Fibroblast of pulmonary artery (primary cell): Measurements from ENCODE around the gene LOXHD1.

Experiments
- DNase-seq: peaks from one replicate; pipeline ENCODE4 v3.0.0-alpha.2; 2010; ENCODE audit warnings: low read depth
- H3K4me3 ChIP-seq: replicated peaks from 2 replicates; pipeline ENCODE4 v1.5.1; 2011; ENCODE audit warnings: low read depth, mild to moderate bottlenecking, control low read depth, low read length, moderate library complexity
- TF ChIP-seq, protein P1 (sequence below): IDR thresholded peaks from 2 replicates; pipeline ENCODE4 v1.5.1; 2011; ENCODE audit warnings: mild to moderate bottlenecking, control low read depth, low read length, inconsistent platforms; ENCODE audit errors: missing control alignments

The LOXHD1 gene

DNA sequence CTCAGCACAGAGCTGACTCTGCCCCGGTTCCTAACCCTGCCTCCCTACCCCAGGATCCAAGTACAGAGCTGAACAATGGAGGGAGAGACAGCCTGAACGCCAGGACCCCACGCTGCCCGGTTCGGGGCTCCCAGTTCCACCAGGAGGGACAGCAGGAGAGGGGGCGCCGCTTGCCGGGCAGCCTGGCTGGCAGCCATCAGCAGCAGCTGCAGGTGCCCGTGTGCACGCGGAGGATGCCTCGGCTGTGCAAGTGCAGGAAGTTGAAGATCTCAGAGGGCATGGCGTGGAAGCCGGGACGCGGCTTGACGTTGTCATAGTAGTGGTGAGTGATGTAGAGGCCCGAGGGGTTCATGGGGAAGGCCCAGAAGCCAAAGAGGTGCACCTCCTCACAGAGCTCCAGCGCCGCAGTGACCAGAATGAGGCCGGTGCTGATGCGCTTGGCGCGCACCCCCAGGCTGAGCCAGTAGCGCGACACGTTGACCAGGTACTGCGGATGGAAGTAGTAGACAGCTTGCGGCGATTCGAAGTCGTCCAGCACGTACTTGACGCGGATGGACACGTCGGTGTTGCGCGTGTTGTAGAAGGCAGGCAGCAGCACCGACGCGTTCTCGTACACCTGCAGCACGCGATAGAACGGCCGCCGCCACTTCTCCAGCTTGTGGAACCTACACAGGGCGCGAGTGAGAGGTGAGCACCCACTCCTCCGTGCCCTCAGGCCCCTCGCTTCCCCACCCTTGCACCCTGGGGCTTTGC lies 23.0 kb upstream of the LOXHD1 start:
- no peak overlapping the region for H3K4me3 ChIP-seq
- TF ChIP-seq, protein P1, sequence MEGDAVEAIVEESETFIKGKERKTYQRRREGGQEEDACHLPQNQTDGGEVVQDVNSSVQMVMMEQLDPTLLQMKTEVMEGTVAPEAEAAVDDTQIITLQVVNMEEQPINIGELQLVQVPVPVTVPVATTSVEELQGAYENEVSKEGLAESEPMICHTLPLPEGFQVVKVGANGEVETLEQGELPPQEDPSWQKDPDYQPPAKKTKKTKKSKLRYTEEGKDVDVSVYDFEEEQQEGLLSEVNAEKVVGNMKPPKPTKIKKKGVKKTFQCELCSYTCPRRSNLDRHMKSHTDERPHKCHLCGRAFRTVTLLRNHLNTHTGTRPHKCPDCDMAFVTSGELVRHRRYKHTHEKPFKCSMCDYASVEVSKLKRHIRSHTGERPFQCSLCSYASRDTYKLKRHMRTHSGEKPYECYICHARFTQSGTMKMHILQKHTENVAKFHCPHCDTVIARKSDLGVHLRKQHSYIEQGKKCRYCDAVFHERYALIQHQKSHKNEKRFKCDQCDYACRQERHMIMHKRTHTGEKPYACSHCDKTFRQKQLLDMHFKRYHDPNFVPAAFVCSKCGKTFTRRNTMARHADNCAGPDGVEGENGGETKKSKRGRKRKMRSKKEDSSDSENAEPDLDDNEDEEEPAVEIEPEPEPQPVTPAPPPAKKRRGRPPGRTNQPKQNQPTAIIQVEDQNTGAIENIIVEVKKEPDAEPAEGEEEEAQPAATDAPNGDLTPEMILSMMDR: no peak
- DNase-seq: no peak

DNA sequence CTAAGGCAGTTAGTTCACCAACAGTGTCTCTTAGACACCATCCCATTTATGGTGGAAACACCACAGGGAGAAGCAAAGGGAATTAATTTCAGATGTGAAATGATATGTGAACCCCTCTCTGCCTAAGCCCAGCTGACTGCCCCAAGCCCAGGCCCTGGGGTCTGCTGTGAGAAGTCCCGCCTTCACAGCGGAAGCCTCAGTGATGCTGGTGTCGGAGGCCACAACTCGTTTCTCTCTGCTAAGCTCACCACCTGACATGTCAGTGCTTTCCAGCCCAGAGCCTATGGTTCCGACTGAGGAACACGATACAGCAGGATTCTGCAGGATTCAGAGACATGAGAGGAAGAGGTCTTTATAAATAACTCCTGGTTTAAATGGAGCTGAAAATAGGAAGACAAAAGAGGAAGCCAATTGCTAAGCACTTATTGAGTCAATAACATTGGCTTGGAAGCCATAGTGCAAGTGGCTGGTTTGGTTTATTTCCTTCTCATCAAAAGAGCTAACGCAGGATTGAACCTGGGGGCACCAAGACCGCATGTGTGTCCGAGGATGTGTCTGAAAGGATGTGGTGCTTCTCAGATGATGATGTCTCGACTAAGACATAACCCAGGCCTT lies 21.9 kb upstream of the LOXHD1 start:
- DNase-seq: no peak
- H3K4me3 ChIP-seq: no peak overlapping the region
- TF ChIP-seq, protein P1: no peak

DNA sequence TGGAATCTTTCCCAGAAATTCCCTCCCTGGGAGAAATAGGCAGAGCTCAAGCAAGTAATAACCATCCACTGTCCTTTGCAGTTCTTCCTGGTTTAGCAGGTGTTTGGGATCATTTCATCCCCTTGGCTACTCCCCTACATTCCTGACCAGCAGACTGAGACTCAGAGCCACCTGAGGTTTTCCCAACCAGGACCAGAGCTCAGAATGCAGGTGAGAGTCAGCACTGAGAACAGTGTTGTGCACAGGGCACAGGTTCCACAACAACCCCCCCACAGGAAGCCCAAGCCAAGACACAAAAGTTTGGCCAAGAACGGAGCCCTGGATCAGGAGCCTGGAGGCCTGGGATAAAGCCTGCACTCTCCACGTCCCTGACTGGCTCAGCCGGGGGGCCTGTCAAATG lies 21.0 kb upstream of the LOXHD1 start:
- H3K4me3 ChIP-seq: no peak overlapping the region
- TF ChIP-seq, protein P1: no peak
- DNase-seq: no peak

DNA sequence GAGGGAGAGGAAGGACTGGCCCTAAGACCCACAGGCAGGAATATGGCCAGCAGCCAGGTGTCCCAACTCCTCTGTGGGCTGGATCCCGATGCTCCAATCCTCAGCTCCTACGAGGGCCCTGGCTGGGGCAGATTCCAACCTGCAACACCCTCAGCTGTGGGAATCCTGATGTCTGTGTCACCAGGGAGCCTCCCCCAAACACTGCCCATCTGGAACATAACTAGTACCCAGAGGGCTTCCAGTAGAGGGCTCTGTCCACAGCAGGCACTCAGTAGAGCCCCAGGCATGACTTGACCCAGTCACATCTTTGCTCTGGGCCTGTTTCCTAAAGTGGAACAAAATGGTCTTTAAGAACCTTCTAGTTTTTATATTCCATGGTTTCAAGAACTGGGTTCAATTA lies 20.6 kb upstream of the LOXHD1 start:
- DNase-seq: no peak
- no peak overlapping the region for H3K4me3 ChIP-seq
- TF ChIP-seq, protein P1: no peak

DNA sequence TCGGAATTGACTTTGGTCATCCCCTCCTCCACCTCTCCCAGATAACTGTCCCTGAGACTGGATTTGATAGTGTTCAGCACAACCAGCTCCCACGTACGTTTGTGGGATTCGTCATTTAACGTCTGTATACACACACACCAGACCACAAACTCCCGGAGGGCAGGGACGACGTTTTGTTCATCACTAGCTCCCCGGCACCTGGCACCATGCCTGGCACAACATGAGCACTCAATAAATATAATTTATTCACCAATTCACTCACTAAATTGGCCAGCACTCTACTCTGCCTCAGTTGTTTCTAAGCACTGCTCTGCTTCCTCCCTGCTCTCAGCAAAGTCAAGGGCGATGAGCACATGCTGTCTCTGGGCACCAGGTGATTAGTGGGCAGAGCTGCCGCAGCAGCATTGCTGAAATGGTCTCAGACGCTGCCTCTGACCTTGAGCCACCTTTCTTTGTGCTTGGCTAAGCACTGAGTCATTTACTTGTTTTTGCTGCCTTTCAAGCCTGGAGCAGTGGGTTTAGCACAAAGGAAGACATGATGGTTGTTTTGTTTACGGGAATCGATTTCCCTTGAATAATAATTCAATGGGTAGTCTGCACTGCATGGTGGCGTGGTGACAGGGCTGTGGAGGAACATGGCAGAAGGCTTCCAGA lies 19.3 kb upstream of the LOXHD1 start:
- DNase-seq: no peak
- TF ChIP-seq, protein P1: no peak
- no peak overlapping the region for H3K4me3 ChIP-seq

DNA sequence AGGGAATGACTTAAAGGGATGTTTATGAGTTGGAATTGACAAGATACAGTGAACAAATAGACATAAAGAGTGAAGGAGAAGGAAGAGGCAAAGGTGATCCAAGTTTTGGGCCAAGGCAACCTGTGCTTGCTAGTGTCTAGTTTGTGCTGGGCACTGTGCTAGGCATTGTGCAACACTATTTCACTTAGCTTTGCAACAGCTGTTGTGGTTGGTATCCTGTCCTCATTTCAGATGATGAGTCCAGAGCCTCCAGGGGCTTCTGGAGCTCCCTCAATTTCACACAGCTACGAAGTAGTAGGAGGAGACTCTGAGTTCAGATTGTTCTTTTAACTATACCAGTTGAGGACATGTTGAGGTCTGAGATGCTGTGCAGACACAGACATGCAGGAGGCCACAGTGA lies 18.1 kb upstream of the LOXHD1 start:
- no peak for DNase-seq
- H3K4me3 ChIP-seq: no peak overlapping the region
- TF ChIP-seq, protein P1: no peak
